ENCODE measurements around the gene PRSS50.

The PRSS50 gene

DNA sequence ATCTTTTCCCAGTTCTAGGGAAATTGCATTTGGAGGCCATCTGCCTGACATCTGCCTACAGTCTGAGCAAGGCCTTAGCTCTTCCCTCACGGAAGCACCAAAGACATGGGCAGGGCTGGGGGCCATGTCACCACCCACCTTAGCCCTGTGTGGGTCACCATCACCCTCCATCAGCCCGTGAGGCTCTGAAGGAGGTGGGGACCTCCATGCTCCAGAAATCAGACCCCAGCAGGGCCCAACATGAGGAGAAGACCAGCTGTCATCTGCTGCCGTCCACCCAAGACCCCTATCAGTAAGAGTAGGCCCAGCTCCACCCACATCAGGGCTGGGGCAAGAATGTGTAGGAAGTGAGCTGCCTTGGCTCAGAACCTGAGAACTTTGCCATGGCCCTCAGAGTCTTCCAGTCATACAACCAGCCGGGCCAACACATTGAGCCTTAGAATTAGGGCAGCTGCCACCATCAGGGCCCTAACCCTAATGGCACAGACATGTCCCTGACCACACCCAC lies 14.6 kb downstream of the PRSS50 start:
- H3K4me3 ChIP-seq (ENCODE audit: low read depth, low read length) = no peak overlapping the region
- TF ChIP-seq, protein P1, sequence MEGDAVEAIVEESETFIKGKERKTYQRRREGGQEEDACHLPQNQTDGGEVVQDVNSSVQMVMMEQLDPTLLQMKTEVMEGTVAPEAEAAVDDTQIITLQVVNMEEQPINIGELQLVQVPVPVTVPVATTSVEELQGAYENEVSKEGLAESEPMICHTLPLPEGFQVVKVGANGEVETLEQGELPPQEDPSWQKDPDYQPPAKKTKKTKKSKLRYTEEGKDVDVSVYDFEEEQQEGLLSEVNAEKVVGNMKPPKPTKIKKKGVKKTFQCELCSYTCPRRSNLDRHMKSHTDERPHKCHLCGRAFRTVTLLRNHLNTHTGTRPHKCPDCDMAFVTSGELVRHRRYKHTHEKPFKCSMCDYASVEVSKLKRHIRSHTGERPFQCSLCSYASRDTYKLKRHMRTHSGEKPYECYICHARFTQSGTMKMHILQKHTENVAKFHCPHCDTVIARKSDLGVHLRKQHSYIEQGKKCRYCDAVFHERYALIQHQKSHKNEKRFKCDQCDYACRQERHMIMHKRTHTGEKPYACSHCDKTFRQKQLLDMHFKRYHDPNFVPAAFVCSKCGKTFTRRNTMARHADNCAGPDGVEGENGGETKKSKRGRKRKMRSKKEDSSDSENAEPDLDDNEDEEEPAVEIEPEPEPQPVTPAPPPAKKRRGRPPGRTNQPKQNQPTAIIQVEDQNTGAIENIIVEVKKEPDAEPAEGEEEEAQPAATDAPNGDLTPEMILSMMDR (IDR thresholded peaks at IDR 0.05; ENCODE audit: borderline replicate concordance, insufficient read depth, low read depth, low read length) = no peak

GRCh38 chr3:46702246-46703012 lies 15.2 kb downstream of the PRSS50 start:
- H3K4me3 ChIP-seq (ENCODE audit: low read depth, low read length) = no peak overlapping the region
- TF ChIP-seq, protein P1 (IDR thresholded peaks at IDR 0.05; ENCODE audit: borderline replicate concordance, insufficient read depth, low read depth, low read length) = no peak

DNA sequence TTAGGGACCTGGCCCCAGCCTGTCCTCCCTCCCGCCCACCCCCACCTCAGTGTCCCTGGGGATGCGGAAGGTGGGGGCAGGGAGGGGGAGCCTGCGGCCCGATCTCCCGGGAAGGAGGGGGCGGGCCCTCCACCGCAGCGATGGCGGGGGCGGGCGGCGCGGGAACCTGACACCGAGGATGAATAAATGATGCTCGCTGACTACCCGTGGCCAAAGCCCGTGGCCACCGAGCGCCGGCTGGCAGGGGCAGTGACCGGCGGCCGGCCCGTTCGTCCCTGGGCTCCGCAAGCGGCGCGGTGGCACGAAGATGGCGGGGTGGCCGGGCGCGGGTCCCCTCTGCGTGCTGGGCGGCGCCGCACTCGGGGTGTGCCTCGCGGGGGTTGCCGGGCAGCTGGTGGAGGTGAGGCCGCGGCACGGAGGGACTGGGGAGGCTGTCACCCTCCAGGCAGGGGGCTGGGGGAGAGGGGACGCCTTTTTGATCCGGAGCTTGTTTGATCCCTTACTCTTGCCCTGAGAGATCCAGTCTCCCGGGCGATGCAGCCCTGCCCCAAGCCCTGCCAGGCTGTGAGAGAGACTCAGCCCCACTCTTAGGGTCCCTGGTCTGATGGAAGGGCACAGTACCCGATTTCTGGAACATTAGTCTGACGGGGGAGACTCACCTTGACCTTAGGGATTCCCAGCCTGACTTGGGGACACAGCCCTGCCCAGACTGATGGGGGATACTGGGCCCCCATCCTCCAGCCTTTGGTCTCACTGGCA lies 16.3 kb downstream of the PRSS50 start, which contains the start of gene TMIE:
Gene TMIE (plus strand): TSS at position 212 of the 759 bp plus-strand sequence. CDS start 96 bp downstream, at position 308.
- TF ChIP-seq, protein P1 (IDR thresholded peaks at IDR 0.05; ENCODE audit: borderline replicate concordance, insufficient read depth, low read depth, low read length) = no peak
- no peak within 1 kb of the TSS for H3K4me3 ChIP-seq (ENCODE audit: low read depth, low read length)

DNA sequence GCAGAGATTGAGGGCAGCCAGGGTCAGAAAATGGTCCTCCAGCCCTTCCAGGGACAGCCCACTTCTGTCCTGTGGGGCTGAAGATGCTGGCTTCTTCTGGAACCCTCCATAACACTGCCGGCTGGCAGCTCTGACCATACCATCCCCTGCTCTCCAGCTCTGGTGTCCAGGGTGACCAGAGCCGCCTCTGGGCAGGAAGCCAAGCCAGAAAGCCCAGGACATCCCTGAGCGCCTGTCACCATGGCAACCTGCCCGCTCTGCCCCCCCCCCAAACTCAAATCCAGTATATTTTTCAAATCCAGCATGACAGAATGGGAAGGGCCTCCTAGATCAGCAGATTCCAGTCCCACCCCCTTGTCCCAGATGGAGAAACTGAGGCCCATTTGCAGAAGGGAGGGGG lies 16.9 kb downstream of the PRSS50 start:
- no peak overlapping the region for H3K4me3 ChIP-seq (ENCODE audit: low read depth, low read length)
- TF ChIP-seq, protein P1 (IDR thresholded peaks at IDR 0.05; ENCODE audit: borderline replicate concordance, insufficient read depth, low read depth, low read length) = no peak

GRCh38 chr3:46699676-46700523 lies 17.8 kb downstream of the PRSS50 start:
- TF ChIP-seq, protein P1 (IDR thresholded peaks at IDR 0.05; ENCODE audit: borderline replicate concordance, insufficient read depth, low read depth, low read length) = no peak
- no peak overlapping the region for H3K4me3 ChIP-seq (ENCODE audit: low read depth, low read length)

GRCh38 chr3:46695962-46696894 lies 21.4 kb downstream of the PRSS50 start:
- TF ChIP-seq, protein P1 (IDR thresholded peaks at IDR 0.05; ENCODE audit: borderline replicate concordance, insufficient read depth, low read depth, low read length) = no peak
- H3K4me3 ChIP-seq (ENCODE audit: low read depth, low read length) = no peak overlapping the region

Measured in GM12875 (cell line).